Activated CD8-positive, alpha-beta T cell treated with anti-CD3 and anti-CD28 coated beads, Interleukin-2, amount 10 ng/mL, durations not matched to agents 7 days and 5 days (primary cell): ENCODE results near the gene CCDC74B. TPM values are rescaled to one million over a fixed set of nuclear protein-coding genes. Genes with fewer than 3 reads are reported as not detected.
"Not testable (repeated sequence)": the region's sequence is repeated elsewhere in the genome, so short reads cannot be mapped to it uniquely, and the experiment has no call there.

Experiments used
- ATAC-seq: fragments of 150-1000 bp; cut with Tn5 transposase; one replicate; pipeline ENCODE4 v1.10.0; 2021; ENCODE audit warnings: moderate library complexity
- CTCF ChIA-PET: fragments of 350-600 bp; sonication (Branson Sonifier 250); formaldehyde crosslinking; loops from one replicate; lab custom pipeline; 2021; ENCODE audit warnings: antibody characterized with exemption; lab: Charles Lee
- POLR2A ChIA-PET: fragments of 350-600 bp; sonication (Branson Sonifier 250); formaldehyde crosslinking; loops from one replicate; lab custom pipeline; 2021; ENCODE audit warnings: antibody characterized with exemption; lab: Charles Lee
- DNase-seq: peaks from one replicate; pipeline ENCODE4 v3.0.0-alpha.2; 2020
- H3K27ac Mint-ChIP-seq: one replicate; pipeline ENCODE4 v1.8.0; 2021; ENCODE audit warnings: mild to moderate bottlenecking, mixed read lengths
- H3K27me3 Mint-ChIP-seq: one replicate; pipeline ENCODE4 v1.8.0; 2021; ENCODE audit warnings: low read depth, mixed read lengths
- H3K36me3 Mint-ChIP-seq: one replicate; pipeline ENCODE4 v1.8.0; 2021; ENCODE audit warnings: low read depth, mixed read lengths
- H3K4me1 Mint-ChIP-seq: one replicate; pipeline ENCODE4 v1.8.0; 2021; ENCODE audit warnings: low read depth, mixed read lengths
- H3K4me3 Mint-ChIP-seq: one replicate; pipeline ENCODE4 v1.8.0; 2021; ENCODE audit warnings: mild to moderate bottlenecking, mixed read lengths
- H3K9me3 Mint-ChIP-seq: one replicate; pipeline ENCODE4 v1.8.0; 2022; ENCODE audit warnings: mixed read lengths; ENCODE audit not compliant: insufficient read depth
- total RNA-seq, 2 experiments: library from RNA; stranded (reverse); gene quantifications; one replicate each; pipeline ENCODE4 v1.2.3, GENCODE V29; 2021

CCDC74B gene
- total RNA-seq, 2 experiments from 2014 or later: 3.2 to 3.4 TPM

- H3K36me3 Mint-ChIP-seq, H3K4me3 Mint-ChIP-seq, DNase-seq, H3K9me3 Mint-ChIP-seq, H3K27me3 Mint-ChIP-seq, CTCF ChIA-PET, POLR2A ChIA-PET, ATAC-seq, H3K27ac Mint-ChIP-seq: not testable (repeated sequence)
- peaks cover 11% of the 10 kb centered on the region for H3K4me1 Mint-ChIP-seq
Measured at GRCh38 chr2:130142396-130143265, 2.3 kb downstream of the CCDC74B start.

GRCh38 chr2:130141645-130142370, 3.1 kb downstream of the CCDC74B start:
- H3K27me3 Mint-ChIP-seq, H3K36me3 Mint-ChIP-seq, CTCF ChIA-PET, DNase-seq, H3K9me3 Mint-ChIP-seq, POLR2A ChIA-PET, H3K27ac Mint-ChIP-seq, H3K4me3 Mint-ChIP-seq, ATAC-seq: not testable (repeated sequence)
- peaks cover 11% of the 10 kb centered on the region for H3K4me1 Mint-ChIP-seq

GRCh38 chr2:130141002-130141401, 3.9 kb downstream of the CCDC74B start:
- POLR2A ChIA-PET, DNase-seq, ATAC-seq, H3K9me3 Mint-ChIP-seq, CTCF ChIA-PET, H3K27ac Mint-ChIP-seq, H3K27me3 Mint-ChIP-seq, H3K4me3 Mint-ChIP-seq, H3K36me3 Mint-ChIP-seq: not testable (repeated sequence)
- H3K4me1 Mint-ChIP-seq: peaks cover 11% of the 10 kb centered on the region

- POLR2A ChIA-PET, H3K27me3 Mint-ChIP-seq, ATAC-seq, H3K27ac Mint-ChIP-seq, H3K36me3 Mint-ChIP-seq, DNase-seq, H3K9me3 Mint-ChIP-seq, CTCF ChIA-PET, H3K4me3 Mint-ChIP-seq: not testable (repeated sequence)
- peaks cover 11% of the 10 kb centered on the region for H3K4me1 Mint-ChIP-seq
Measured at GRCh38 chr2:130140516-130140915, 4.4 kb downstream of the CCDC74B start.

- H3K36me3 Mint-ChIP-seq, H3K27me3 Mint-ChIP-seq, H3K27ac Mint-ChIP-seq, CTCF ChIA-PET, H3K4me1 Mint-ChIP-seq, H3K4me3 Mint-ChIP-seq, DNase-seq, POLR2A ChIA-PET, ATAC-seq, H3K9me3 Mint-ChIP-seq: not testable (repeated sequence)
Measured at GRCh38 chr2:130139331-130140280, 5.3 kb downstream of the CCDC74B start.

GRCh38 chr2:130138841-130139251, 6.1 kb downstream of the CCDC74B start:
- H3K4me1 Mint-ChIP-seq, POLR2A ChIA-PET, H3K4me3 Mint-ChIP-seq, ATAC-seq, DNase-seq, H3K27ac Mint-ChIP-seq, H3K36me3 Mint-ChIP-seq, H3K27me3 Mint-ChIP-seq, CTCF ChIA-PET, H3K9me3 Mint-ChIP-seq: not testable (repeated sequence)

- POLR2A ChIA-PET, H3K36me3 Mint-ChIP-seq, CTCF ChIA-PET, ATAC-seq, DNase-seq, H3K4me1 Mint-ChIP-seq, H3K27ac Mint-ChIP-seq, H3K27me3 Mint-ChIP-seq, H3K4me3 Mint-ChIP-seq, H3K9me3 Mint-ChIP-seq: not testable (repeated sequence)
Measured at GRCh38 chr2:130138326-130138725, 6.6 kb downstream of the CCDC74B start.

- H3K4me3 Mint-ChIP-seq, H3K9me3 Mint-ChIP-seq, DNase-seq, H3K27ac Mint-ChIP-seq, ATAC-seq, CTCF ChIA-PET, H3K36me3 Mint-ChIP-seq, POLR2A ChIA-PET, H3K27me3 Mint-ChIP-seq, H3K4me1 Mint-ChIP-seq: not testable (repeated sequence)
Measured at GRCh38 chr2:130137118-130137517, 7.8 kb downstream of the CCDC74B start.

GRCh38 chr2:130136546-130136945, 8.4 kb downstream of the CCDC74B start:
- ATAC-seq, H3K36me3 Mint-ChIP-seq, H3K27ac Mint-ChIP-seq, H3K9me3 Mint-ChIP-seq, POLR2A ChIA-PET, DNase-seq, H3K4me3 Mint-ChIP-seq, H3K4me1 Mint-ChIP-seq, CTCF ChIA-PET: not testable (repeated sequence)
- H3K27me3 Mint-ChIP-seq: peaks cover 10% of the 10 kb centered on the region

- H3K27me3 Mint-ChIP-seq: peaks cover 10% of the 10 kb centered on the region
- no peak overlapping the region for H3K27ac Mint-ChIP-seq
- no peak for ATAC-seq
- H3K4me1 Mint-ChIP-seq: no peaks in the 10 kb centered on the region
- no peaks in the 10 kb centered on the region for H3K9me3 Mint-ChIP-seq
- no peak overlapping the region for H3K4me3 Mint-ChIP-seq
- CTCF ChIA-PET: no interaction called here
- no peaks in the 10 kb centered on the region for H3K36me3 Mint-ChIP-seq
- DNase-seq: no peak
- POLR2A ChIA-PET: no interaction called here
Measured at GRCh38 chr2:130135692-130136541, 9.0 kb downstream of the CCDC74B start.
